ENCODE measurements around the gene SLC4A5.
A peak's percentile ranks its signal among the peaks of the same experiment; 100 is the strongest.
"Not testable (repeated sequence)": the region's sequence is repeated elsewhere in the genome, so short reads cannot be mapped to it uniquely, and the experiment has no call there.

The SLC4A5 gene

DNA sequence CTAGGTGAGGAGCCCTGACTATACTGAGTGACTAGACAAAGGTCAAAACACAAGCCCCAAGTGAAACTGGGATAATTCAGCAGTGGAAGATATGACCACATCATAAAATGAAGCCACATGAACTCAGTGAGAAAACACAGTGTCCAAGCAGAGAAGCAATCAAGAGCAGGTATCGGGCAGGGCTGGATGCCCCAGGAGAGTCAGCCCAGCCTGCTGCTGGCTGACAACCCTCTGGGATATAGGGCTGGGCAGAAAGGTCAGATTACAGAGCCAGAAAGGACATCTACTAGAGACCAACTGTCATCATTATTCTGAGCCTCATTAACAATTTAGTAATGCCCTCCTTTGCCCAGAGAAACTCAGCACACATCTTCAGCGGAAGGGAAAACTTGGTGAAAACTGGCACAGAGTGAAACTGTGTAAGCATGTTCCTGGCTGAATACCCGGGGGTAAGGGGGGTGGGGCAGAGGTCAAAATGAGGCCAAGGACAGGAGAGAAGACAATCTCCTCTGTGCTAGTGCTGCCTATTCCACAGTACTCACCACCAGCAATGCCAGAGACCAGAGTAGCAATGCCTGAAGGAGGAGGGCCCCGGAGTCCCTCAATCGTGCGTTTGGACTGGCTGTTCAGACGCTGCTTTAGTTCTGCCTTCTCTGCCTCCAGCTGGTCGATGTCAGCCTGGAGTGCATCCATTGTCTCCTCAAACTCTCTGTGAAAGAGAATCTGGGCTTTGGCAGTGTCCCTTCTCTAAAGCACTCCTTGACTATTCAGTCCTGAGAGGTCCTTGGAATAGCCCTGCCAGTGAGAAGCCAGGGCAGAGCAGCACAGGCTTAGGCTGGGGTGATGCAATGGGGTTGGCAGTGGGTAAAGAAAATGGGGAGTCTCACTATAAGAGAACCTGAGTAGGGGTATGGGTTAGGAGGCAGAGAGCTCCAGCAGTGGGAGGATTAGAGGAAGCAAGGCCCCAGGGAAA is 21.6 kb upstream of the SLC4A5 start:
- no peak for DNase-seq (ENCODE audit: low read depth in 2 of 2)

GRCh38 chr2:74361327-74361726 is 18.1 kb upstream of the SLC4A5 start:
- no peak for DNase-seq (ENCODE audit: low read depth in 2 of 2)

- no peak for DNase-seq (ENCODE audit: low read depth in 2 of 2)
These were observed 14.4 kb upstream of the SLC4A5 start for GRCh38 chr2:74357627-74358026.

DNA sequence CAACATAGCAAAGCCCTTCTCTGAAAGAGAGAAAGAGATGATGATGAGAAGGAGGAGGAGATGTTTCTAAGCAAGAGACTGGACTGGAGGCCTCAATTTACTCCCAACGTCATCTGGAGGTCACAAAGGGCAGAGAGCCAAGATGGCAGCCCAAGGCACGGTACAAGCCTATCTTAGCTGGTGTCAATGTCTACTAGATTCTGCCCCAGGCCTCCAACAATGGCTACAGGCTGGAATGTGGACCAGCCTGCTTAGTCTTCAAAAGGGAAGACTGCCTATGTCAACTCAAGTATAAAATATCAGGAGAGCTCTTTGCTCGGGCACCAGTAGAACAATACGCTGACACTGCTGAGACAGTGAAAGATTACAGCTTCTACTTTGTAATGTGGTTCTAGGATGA is 6.7 kb upstream of the SLC4A5 start:
- DNase-seq (ENCODE audit: low read depth in 2 of 2) = no peak

GRCh38 chr2:74347742-74348141 is 4.5 kb upstream of the SLC4A5 start:
- no peak for DNase-seq (ENCODE audit: low read depth in 2 of 2)

DNA sequence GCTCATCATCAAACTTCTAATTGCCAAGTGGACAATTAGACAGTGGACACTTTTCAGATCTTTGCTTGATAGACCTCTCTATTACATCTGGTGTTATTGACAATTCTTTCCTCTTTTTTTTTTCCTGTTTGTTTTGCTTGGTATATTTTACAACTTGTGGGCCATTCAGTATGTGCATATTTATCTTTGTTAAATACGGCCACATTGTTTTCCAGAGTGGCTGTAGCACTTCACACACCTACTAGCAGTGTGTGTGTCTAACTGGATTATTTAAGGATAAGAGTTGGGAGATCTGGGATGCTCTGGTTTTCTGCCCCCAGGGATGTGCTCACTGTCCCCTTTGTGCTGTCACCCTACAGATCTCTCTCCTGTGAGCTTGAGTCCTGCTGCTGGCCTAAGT is 4.1 kb upstream of the SLC4A5 start:
- DNase-seq (ENCODE audit: low read depth in 2 of 2) = no peak

- no peak for DNase-seq (ENCODE audit: low read depth in 2 of 2)
These were observed 2.2 kb upstream of the SLC4A5 start for GRCh38 chr2:74345272-74345943.

GRCh38 chr2:74336227-74336626 is 7.0 kb downstream of the SLC4A5 start:
- not testable (repeated sequence) for DNase-seq (ENCODE audit: low read depth in 2 of 2)

DNA sequence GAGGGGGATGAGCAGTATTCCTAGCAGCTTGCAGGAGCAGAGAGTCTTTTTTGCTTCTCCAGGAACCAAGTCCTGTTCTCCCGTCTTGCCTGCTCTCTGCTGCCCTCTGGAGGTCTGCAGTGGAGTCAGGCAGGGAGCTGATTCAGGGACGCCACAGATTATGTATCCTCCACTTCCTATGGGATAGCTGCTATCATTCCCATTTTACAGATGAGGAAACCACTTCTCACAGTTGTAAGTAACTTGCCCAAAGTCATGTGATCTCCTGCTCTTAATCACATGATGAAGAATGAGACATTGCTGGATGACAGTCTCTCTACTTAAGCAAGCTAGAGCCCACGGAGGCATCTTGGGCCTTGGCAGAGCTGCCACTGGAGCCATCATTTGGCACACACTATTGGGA is 8.3 kb downstream of the SLC4A5 start:
- peak; percentile 30 to 60 for DNase-seq (ENCODE audit: low read depth in 2 of 2)

DNA sequence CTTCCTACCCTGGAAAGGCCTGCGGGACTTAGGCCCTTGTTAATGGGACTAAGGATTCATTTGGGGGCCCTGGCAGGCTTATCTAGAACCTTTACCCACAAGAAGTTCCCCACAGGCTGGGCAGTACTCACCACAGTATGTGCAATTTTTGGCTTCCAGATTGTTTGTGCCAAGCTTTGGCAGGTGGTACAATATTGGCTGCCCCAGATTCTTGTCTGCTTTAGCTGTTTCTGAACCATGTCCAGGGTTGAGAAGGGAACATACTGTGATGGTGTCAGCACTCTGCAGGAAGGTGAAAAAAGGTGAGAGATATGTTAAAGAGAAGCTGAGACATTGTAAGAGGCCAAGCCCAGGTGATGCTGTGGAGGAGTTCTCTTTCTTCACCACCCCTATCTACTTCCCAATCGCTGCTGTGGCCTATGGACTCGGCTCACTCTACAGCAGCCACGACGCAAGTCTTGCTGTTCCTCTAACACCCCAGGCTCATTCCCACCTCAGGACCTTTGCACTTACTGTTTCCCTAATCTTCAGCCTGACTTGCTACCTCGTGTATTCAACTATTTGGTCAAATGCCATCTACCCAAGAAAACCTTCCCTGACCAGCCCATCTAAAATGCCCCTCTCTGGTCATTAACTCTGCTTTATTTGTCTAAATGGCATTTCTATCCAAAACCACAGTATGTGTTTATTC is 9.2 kb downstream of the SLC4A5 start:
- DNase-seq (ENCODE audit: low read depth in 2 of 2) = no peak

DNA sequence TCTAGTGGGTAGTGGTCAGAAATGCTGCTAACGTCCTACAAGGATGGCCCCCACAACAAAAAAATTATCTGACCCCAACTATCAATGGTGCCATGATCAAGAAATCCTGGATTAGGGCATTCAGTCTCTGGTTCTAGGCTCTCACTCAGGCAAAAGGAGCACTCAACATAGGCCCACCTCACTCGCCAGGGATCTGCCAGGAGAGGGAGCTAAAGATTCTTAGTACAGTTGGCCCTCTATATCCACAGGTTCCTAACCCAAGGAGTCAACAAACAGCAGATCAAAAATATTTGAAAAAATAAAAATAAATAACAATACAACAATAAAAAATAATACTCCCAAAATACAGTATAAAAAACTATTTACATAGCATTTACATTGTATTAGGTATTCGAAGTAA is 10.0 kb downstream of the SLC4A5 start:
- DNase-seq (ENCODE audit: low read depth in 2 of 2) = no peak

- DNase-seq (ENCODE audit: low read depth in 2 of 2) = no peak
These were observed 10.6 kb downstream of the SLC4A5 start for GRCh38 chr2:74332550-74333174.

GRCh38 chr2:74328573-74328972 is 14.6 kb downstream of the SLC4A5 start:
- DNase-seq (ENCODE audit: low read depth in 2 of 2) = no peak

DNA sequence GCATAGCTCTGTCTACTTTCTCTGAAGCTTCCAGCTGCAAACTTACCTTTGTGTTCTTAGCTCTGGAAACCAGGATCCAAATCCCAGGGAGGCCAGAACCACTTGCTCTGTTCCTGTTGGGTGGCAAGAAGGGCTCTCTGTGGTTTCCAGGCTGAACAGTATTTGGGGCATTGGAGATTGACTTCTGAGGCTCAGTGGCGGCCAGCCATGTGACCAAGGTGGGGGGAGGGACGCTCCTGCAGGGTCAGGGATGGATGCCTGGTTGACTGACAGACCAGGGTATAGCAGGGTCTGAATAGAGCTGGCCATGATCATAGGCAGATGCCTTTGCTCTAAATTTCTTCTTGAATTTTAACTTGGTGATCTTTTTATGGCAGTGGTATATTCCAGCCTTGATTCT is 15.1 kb downstream of the SLC4A5 start:
- no peak for DNase-seq (ENCODE audit: low read depth in 2 of 2)

DNA sequence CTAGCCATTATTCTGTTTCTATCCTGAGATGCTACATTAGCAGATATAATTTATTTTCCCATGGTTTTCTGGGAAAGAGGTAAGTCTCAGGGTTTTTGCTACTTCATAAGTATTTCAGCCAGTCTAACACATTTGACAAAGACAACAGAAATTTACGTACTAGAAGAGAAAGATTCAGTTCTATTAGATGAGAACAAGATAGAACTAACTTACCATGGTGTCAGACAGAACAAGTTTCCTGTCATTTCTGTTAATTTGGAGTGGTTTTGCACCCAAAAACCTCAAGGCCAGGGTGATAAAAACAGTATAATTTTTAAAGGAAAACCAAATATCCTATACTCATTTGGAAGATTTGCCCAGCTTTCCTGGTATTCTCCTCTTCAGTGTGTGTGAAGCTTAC is 15.6 kb downstream of the SLC4A5 start:
- DNase-seq (ENCODE audit: low read depth in 2 of 2) = no peak

DNA sequence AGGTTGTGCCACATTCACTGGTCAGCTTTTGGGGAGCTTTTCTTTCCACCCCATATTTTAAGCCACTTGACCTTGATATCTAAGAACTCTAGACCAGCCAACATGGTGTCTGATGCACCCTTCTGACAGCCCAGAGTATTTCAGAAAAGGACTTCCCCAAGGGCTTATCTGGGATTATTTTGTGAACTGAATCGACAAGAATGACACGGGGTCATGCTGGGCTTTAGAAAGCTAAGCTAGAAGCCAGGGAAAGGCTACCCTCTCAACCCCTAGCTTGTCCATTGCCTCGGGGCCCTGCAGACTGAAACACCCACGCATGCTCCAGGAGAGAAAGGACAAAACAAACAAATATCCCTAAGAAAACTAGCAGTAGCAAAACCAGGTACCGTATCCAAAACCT is 16.0 kb downstream of the SLC4A5 start:
- no peak for DNase-seq (ENCODE audit: low read depth in 2 of 2)

- no peak for DNase-seq (ENCODE audit: low read depth in 2 of 2)
These were observed 17.4 kb downstream of the SLC4A5 start for GRCh38 chr2:74325815-74326214.

- DNase-seq (ENCODE audit: low read depth in 2 of 2) = no peak
These were observed 21.5 kb downstream of the SLC4A5 start for GRCh38 chr2:74321737-74322136.

DNA sequence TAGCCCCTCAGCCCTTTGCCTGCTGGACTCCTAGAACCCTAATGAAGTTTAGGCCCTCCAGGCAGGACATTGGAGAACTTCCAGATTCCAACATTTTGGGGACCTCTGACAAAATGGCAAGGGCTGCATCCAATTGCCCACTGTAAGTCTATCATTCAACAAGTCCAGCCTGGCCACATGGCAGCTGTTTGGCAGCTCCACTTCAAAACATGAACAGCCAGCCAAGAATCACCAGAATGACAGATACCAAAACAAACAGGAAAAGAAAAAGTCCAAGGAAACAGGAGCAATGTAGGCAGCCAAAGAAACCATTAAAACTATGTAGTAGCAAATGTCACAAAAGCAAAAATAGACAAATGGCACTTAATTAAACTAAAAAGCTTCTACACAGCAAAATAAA is 25.5 kb downstream of the SLC4A5 start:
- no peak for DNase-seq (ENCODE audit: low read depth in 2 of 2)

GRCh38 chr2:74316627-74317295 is 26.5 kb downstream of the SLC4A5 start:
- no peak for DNase-seq (ENCODE audit: low read depth in 2 of 2)

DNA sequence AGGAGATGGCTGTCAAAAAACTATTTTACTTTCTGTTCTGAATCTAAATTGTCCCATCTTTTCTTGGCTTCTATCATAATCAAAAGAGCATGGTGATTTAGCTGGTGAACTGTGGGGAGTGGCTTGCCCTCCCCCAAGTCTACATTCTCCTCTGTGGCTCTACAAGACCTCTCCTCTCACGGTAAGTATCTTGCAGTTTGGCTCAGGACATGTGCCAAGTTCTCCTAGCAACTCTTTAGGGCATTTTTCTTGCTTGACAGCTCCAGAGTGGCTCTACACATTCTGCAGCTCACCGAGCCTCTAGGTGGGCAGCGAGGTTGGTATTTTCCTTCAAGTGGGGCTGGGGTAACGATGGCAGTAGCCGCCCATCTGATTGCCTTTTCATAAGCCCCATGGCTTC is 29.1 kb downstream of the SLC4A5 start:
- no peak for DNase-seq (ENCODE audit: low read depth in 2 of 2)

DNA sequence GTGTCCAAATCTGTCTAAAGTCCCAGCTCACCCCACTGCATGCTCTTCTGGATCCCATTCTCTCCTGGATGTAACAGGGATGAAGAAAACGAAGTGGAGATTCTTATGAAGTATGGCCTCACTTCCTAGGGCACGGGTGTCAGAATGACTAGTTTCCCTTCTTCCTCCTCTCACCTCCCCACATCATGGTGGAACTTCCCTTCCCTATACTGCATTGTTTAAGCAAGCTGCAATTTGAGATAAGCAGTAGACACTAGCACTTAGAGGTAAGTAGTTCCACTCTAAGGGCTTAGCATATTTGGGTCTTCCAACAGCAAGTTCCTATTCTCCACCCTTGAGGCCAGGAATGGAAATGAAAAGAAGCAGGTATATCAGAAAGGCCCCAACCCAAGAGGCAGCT is 29.7 kb downstream of the SLC4A5 start:
- DNase-seq (ENCODE audit: low read depth in 2 of 2) = no peak
